GM19238 (cell line): Measurements from ENCODE around the gene ING5.

Experiments used
- DNase-seq: peaks from one replicate; pipeline ENCODE4 v3.0.0; 2011; ENCODE audit warnings: low spot score; ENCODE audit not compliant: insufficient read length

Gene ING5

DNA sequence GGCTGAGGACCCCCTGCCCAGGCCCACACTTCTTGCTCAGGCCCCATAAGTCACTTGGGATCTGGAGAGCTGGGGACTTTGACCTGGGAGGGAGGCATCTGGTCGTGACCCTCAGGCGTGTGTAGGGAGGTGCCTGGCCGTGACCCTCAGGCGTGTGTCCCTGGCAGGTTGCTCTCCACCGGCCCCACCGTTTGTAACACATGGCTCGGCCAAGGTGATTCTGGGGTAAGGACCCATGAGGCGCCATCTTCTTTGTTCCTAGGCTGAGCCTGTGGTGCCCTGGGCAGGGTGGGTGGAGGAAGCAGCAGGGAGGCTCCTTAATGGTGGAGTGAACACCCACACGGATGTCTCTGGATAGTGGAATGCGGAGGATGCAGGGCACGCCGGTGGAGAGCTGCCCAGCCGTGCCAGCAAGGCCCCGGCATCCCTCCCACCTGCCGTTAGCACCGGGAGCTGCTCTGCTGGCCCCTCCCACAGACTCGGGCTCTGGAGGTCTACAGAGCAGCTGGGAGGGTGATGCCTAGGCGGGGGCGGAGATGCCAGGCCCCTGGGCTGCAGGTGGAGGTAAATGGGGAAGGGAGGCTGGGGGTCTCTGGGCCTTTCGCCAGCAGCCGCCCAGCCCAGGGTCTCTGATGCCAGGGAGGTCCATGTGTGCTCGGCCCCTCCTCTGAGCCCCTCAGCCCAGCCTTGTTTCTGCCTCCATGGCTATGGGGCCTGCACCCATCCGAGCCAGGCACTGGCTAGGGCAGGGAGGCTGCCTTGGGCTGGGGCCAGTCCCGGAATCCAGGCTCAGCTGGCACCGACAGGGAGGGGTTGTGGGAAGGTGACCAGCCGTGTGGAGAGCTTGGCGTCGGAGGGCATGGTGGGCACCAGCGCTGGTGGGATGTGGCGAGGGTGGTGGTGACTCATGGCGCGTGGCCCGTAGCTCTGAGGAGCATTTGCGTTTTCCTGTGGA, 73.7 kb downstream of the ING5 start:
- DNase-seq, result no peak

- no peak for DNase-seq
Observed at GRCh38 chr2:241776336-241777169, 74.7 kb downstream of the ING5 start, which contains the start of gene GAL3ST2. GAL3ST2 (plus strand) TSS chr2:241776822; CDS start chr2:241776956, 134 bp downstream.

- DNase-seq, result no peak
Observed at GRCh38 chr2:241777170-241777685, 75.4 kb downstream of the ING5 start.

GRCh38 chr2:241777686-241778627, 76.1 kb downstream of the ING5 start:
- no peak for DNase-seq
